GM21381 (cell line): ENCODE results near the gene GRIA1.
"Not testable (repeated sequence)": the region's sequence is repeated elsewhere in the genome, so short reads cannot be mapped to it uniquely, and the experiment has no call there.

Experiments
- ATAC-seq: cut with Tn5 transposase; IDR thresholded peaks from one replicate; pipeline ENCODE4 v1.9.1; 2021; ENCODE audit warnings: mild to moderate bottlenecking, moderate library complexity; ENCODE audit not compliant: unreplicated experiment

The GRIA1 gene

GRCh38 chr5:153816870-153817269 is 326.4 kb downstream of the GRIA1 start:
- ATAC-seq, result no peak

DNA sequence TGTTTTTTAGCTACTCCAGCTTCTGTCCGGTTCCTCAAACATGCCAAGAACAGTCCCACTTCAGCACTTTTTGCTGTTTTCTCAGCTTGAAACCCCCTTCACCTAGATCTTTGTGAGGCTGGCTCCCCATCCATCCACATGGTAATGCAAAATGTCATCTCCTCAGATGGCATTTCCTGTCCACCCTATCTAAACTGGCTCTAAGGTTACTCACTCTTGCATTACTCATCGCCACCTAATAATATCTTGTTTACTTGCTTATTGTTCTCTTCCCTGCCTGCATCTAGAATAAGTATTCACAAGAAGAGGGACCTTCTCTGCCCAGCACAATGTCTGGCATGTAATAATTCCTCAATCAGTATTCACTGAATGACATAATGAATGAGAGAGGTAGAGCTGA is 328.2 kb downstream of the GRIA1 start:
- ATAC-seq, result no peak

GRCh38 chr5:153823036-153823435 is 332.6 kb downstream of the GRIA1 start:
- ATAC-seq, result no peak

DNA sequence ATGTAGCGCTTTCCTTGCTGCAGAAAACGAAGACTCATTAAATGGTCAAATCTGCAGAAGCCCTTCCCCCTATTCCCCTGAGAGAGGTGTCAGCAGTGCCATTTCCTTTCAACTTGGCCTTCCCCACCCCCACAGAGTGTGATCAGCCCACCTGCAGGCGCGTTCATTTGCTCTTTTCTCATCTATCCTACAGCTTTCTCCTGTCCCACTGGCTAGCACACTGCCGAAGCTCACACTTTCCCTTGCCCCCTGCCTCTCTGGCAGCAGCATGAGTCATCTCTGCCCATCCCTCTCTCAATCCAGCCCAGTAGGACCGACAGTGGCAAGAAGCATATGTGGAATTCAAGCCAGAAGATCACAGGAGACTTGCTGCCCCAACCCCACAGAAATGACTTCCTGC is 334.4 kb downstream of the GRIA1 start:
- no peak for ATAC-seq

GRCh38 chr5:153827397-153827796 is 336.9 kb downstream of the GRIA1 start:
- ATAC-seq, result no peak

DNA sequence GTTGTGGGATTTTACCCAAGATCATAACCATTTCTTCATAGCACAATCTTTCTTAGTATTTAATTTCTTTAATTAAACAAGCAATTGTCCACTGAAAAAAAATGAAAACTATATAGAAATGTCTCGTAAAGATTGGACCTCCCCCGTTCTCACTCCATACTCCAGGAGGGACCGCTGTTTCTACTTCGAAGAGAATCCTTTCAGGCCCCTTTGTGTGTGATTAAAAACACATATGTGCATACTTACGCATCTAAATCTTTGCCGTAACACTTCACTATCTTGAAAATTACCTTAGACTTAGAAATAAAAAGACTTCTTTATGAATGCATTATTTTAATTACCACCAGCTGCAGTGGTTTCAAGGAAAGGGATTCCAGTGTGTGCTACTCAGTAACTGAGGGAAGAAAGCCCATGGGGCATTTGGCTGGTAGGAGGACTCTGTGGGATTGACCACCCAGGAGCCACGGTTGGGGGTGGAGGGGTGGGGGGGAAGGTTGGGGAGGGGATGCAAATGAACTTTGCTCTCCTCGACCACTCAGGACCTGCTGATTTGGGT is 339.1 kb downstream of the GRIA1 start:
- ATAC-seq, result no peak

- no peak for ATAC-seq
Observed at GRCh38 chr5:153831973-153832372, 341.5 kb downstream of the GRIA1 start.

GRCh38 chr5:153835891-153836515 is 345.5 kb downstream of the GRIA1 start:
- ATAC-seq, result no peak

DNA sequence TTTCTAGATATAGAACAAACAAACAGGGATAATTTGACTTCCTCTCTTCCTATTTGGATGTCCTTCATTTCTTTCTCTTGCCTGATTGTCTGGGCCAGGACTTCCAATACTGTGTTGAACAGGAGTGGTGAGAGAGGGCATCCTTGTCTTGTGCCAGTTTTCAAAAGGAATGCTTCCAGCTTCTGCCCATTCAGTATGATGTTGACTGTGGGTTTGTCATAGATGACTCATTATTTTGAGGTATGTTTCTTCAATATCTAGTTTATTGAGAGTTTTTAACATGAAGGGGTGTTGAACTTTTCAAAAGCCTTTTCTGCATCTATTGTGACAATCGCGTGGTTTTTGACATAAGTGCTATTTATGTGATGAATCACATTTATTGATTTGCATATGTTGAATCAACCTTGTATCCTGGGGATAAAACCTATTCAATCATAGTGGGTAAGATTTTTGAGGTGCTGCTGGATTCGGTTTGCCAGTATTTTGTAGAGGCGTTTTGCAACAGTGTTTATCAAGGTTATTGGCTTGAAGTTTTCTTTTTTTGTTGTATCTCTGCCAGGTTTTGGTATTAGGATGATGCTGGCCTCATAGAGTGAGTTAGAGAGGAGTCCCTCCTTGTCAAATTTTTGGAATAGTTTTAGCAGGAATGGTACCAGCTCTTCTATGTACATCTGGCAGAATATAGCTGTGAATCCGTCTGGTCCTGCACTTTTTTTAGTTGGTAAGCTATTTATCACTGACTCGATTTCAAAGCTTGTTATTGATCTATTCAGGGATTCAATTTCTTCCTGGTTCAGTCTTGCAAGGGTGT is 359.0 kb downstream of the GRIA1 start:
- ATAC-seq, result not testable (repeated sequence)

GRCh38 chr5:153860195-153860886 is 369.9 kb downstream of the GRIA1 start:
- ATAC-seq, result no peak

DNA sequence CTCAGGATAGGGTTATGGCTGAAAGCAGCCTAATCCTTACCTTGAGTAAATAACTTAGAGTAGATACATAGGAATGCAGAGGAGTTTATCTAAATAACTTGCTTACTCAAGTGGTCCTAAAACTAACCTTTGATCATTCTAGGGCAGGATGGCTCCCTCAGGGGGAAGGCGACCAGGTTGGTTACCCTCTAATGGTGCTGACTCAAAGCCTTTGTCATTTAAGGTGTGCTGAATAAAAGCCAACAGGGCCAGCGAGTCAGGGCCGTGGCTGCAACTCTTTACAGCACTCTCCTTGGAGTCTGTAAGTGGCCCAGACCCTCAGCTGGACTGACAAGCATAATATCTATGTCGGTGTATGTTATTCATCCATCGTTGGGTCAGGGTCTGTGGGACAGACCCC is 372.4 kb downstream of the GRIA1 start:
- ATAC-seq, result not testable (repeated sequence)
